ENCODE data around the gene SYNE3.

SYNE3 gene

GRCh38 chr14:95487669-95488084 lies 28.8 kb downstream of the SYNE3 start:
- DNase-seq, result no peak

GRCh38 chr14:95486875-95487668 lies 29.4 kb downstream of the SYNE3 start:
- DNase-seq, result no peak

DNA sequence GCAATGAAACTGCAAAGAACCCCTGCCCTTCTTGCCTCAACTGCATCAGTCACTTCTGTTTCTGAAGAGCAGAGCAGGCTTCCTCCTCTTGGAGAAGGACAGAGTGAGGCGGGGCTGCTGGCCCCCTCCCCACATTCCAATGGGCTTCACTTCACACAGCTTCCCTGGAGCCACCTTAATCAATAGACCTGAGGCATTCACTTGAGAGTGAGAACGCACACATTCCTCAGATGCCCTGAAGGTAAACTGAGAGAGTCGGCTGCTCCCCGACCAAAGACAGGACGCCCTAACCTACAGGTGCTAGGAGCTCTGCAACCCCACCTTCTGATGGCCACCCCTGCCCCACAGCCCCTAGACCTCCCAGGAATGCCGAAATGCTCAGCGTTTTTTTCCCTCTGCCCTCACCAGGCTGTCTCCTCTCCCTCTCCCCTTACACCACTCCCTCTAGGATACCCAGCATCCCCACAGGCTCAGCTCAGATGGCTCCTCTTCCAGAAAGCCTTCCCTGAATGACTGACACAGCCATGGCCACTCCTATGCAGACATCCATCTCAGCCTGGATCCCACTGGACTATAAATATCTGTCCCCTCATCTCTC lies 31.1 kb downstream of the SYNE3 start:
- no peak for DNase-seq

GRCh38 chr14:95484296-95484695 lies 32.2 kb downstream of the SYNE3 start:
- DNase-seq, result no peak

DNA sequence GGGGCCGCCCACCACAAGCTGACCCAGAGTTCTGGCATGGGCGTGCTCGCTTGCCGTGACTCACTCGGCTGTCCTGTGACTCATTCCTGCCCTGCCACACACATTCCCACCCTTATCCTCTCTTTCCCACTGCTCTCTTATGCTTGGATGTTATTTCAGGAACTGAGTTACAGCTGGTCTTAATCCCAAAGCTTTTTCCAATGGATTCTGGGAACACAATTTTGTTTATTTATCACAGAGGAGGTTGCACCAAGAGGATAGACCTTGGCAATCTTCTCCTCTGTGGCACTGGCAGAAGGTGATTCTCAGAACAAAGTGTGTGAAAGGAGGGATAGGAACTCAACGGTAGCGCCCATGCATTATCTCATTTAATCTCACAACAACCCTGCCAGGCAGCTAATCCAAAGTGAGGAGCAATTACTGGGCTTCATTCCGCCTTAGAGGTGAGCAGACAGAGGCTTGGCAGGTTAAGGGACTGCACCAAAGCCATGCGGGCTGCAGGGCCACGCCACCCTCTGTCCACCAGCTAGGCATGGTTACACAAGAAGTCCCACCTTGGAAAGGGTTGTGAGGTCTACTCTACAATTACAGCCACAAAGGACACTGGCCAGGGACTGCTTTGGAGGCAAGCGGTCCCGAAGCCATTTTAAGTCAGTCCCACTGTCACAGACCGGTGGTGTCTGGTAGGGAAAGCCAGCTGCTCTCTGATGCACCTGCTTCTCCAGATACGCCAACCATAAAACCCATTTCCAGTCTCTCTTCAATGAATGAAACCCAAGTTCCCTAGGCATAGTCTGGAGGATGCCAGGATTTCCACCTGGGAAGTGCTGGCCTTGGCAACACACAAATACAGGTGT lies 32.9 kb downstream of the SYNE3 start:
- no peak for DNase-seq

GRCh38 chr14:95482627-95483308 lies 33.7 kb downstream of the SYNE3 start:
- DNase-seq, result no peak

DNA sequence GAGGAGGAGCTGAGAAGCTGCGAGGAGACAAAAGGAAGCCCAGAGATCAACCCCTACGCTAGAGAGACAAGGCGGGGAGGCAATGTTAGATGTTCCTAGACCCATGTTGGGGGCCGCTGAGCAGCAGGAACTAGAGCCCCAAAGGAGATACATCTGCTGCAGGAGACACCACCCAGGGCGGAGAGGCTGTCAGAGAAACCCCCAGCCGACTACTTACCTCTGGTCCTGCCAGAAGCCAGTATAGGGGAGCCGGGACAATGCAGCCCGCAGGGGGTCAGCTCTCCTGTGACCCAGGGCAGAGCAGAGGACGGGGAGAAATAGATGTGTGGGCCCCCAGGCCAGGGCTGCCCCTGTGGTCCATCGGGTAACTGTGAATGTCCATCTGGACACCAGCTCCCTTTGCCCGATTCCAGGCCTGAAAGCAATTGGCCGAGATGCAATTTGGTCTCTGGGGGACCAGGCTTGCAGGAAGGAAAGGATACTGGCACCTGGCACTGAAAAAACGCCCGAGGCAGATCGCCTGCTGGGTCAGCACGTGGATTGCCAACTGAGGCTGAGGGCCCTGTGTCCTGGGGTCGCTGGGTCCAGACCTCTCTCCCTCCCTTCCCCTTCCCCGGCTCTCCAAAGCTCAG lies 34.9 kb downstream of the SYNE3 start:
- DNase-seq, result no peak

- DNase-seq, result no peak
Observed at GRCh38 chr14:95480887-95481226, 35.6 kb downstream of the SYNE3 start.

DNA sequence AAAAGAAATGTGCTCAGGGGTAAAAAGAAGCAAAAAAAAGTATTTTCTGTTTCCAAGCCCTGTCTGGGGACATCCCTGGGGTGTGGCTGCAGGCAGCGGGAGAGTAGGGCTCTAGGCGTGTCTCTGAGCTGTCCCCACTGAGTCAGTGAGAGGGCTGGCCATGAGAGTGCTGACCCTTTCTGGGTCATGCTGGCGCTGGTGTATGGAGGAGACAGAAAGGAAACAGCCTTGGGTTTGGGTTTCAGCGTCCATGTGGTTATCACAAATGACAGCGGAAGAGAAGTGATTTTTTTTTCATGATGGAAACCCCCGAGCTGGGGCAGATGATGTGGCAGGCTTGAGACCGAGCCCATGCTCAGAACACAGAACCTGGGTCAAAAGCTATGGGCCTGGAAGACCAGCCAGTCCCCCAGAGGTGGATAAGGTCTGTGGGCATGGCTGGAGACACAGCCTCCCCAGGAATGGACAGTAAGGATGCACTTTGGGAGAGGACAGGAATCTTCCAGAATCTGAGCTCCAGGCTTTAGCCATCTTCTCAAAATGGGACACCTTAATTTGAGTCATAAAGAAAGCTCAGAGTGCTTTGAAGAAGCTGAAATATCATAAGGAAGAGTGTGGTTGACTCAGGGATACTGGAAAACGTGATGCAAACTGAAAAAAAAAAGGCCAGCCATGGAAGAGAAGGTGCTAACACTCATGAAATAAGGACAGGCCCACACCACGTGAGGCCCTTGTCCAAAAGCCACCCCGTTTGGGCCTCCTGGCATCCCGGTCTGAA lies 36.2 kb downstream of the SYNE3 start:
- DNase-seq, result no peak

GRCh38 chr14:95479494-95479893 lies 37.0 kb downstream of the SYNE3 start:
- no peak for DNase-seq

DNA sequence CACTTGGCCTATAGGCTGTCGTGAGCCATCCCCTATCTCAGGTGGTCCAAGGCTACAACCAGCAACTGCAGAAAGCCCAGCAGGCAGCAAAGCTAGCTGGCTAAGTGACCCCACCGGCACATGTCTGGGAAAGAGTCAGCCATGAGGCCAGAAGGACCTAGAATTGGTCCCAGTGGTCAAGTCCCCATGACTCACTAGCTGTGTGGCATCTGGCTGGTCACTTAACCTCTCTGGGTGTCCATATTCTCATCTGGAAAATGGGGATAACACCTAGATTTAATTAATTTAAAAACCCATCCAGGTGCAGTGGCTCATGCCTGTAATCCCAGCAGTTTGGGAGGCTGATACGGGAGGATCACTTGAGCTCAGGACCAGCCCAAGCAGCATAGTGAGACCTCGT lies 37.6 kb downstream of the SYNE3 start:
- DNase-seq, result no peak

DNA sequence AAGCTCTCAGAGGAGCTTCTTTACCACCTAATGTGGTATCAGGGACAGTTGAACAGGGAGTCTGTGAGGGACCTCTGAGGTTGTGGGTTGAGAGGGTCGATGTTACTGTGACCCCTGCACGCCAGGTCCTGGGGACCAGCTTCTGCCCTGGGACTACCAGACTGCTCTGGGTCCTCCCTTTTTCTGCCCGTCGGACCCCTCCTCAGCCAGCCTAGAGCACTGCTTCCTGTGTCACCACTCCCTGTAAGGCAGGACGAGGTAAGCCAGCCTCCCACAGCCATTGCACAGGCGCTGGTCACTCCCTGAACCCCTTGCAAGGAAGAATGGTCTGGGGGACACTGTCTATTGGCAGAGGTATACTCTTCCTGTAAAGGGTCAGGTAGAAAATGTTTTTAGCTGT lies 38.1 kb downstream of the SYNE3 start:
- DNase-seq, result no peak

DNA sequence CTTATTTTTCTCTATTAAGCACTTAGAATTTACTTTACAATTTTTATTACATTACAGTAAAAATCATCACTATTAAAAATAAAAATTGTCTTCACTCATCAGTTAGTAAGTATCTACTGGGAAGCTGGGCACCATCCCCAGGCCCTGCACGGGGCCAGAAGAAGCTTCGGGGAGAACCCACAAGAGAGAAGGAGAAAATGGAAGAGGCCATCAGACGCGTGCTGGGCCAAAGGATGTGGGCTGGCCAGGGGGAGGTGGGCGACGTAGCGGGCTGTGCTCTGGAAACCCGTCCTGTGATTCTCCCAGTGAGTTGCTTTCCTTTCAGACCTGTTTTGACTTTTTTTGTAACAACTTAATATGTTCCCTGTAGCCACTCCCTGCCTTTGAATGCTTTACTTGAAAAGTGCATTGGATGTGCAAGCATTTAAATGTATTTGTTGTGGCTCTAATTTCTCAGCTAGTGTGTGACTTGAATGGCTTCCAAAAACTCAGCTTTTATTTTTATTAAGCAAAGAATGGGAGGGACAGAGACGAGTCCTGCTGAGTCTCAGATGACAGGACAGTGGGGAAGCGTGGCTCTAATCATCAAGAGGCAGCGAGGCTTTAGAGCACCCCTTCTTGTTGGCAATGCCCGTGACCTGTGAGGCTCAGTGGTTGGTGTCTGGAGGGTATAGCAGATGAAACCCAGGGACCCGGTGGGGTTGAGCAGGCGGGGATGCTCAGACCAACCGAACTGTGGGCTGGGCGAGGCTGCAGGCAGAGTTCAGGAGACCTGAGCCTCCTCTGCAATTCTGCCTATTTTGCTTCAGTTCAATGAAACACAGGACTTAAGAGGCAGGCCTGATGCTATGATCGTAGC lies 38.8 kb downstream of the SYNE3 start:
- no peak for DNase-seq

- DNase-seq, result no peak
Observed at GRCh38 chr14:95476747-95477146, 39.7 kb downstream of the SYNE3 start.

GRCh38 chr14:95475540-95476240 lies 40.8 kb downstream of the SYNE3 start:
- DNase-seq, result no peak

- DNase-seq, result no peak
Observed at GRCh38 chr14:95474941-95475340, 41.5 kb downstream of the SYNE3 start.

DNA sequence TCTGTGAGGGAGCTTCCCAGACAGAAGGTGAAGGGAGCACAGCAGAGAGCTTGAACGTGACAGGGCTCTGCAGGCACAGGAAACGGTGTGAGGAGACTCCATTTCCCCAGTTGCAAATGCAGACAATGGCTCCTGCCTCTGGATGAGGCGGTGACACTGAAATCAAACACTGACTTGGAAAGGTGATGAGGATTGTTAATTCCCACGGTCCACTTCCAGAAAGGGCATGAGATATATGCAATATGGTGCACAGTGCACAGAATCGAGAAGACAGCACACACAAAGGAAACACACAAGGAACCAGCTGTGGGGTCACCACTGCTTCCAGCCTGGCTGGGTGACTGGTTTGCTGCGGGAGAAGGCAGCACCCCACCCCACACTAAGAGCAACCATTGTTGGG lies 42.0 kb downstream of the SYNE3 start:
- no peak for DNase-seq

GRCh38 chr14:95472819-95473251 lies 43.6 kb downstream of the SYNE3 start:
- DNase-seq, result no peak

GRCh38 chr14:95471476-95471875 lies 45.0 kb downstream of the SYNE3 start:
- DNase-seq, result no peak

GRCh38 chr14:95471016-95471415 lies 45.4 kb downstream of the SYNE3 start:
- DNase-seq, result no peak

Data from NCI-H1694 treated with DMSO at 0.1 percent for 48 hours (cell line).